AML-193 (cell line): ENCODE measurements around the gene CAMSAP1.

Source experiments
- DNase-seq, 2 experiments: peaks; one replicate each; lab custom pipeline; 2025; lab: John Stamatoyannopoulos, UW

Gene CAMSAP1

GRCh38 chr9:135840107-135840506 lies 67.2 kb downstream of the CAMSAP1 start:
- DNase-seq: no peak

- no peak for DNase-seq
Observed at GRCh38 chr9:135839516-135839915, 67.8 kb downstream of the CAMSAP1 start.

GRCh38 chr9:135835131-135835530 lies 72.2 kb downstream of the CAMSAP1 start:
- DNase-seq: no peak

GRCh38 chr9:135833864-135834263 lies 73.5 kb downstream of the CAMSAP1 start:
- no peak for DNase-seq

GRCh38 chr9:135830496-135830895 lies 76.8 kb downstream of the CAMSAP1 start:
- no peak for DNase-seq

- no peak for DNase-seq
Observed at GRCh38 chr9:135828656-135829055, 78.7 kb downstream of the CAMSAP1 start.

GRCh38 chr9:135827866-135828580 lies 79.3 kb downstream of the CAMSAP1 start:
- no peak for DNase-seq

- DNase-seq: no peak
Observed at GRCh38 chr9:135827301-135827700, 80.0 kb downstream of the CAMSAP1 start.

GRCh38 chr9:135826188-135826545 lies 81.2 kb downstream of the CAMSAP1 start:
- no peak for DNase-seq

GRCh38 chr9:135825435-135826187 lies 81.7 kb downstream of the CAMSAP1 start:
- DNase-seq: no peak

GRCh38 chr9:135823036-135823435 lies 84.3 kb downstream of the CAMSAP1 start:
- DNase-seq: no peak

- DNase-seq: no peak
Observed at GRCh38 chr9:135822374-135822755, 85.0 kb downstream of the CAMSAP1 start.

- no peak for DNase-seq
Observed at GRCh38 chr9:135821733-135822373, 85.5 kb downstream of the CAMSAP1 start.

GRCh38 chr9:135821116-135821515 lies 86.2 kb downstream of the CAMSAP1 start:
- no peak for DNase-seq

- DNase-seq: no peak
Observed at GRCh38 chr9:135820661-135821060, 86.7 kb downstream of the CAMSAP1 start.

GRCh38 chr9:135819905-135820304 lies 87.4 kb downstream of the CAMSAP1 start:
- DNase-seq: no peak

GRCh38 chr9:135818718-135819475 lies 88.4 kb downstream of the CAMSAP1 start:
- DNase-seq: no peak

- DNase-seq: no peak
Observed at GRCh38 chr9:135817951-135818717, 89.2 kb downstream of the CAMSAP1 start.

GRCh38 chr9:135816651-135816970 lies 90.7 kb downstream of the CAMSAP1 start:
- DNase-seq: no peak

- no peak for DNase-seq
Observed at GRCh38 chr9:135815830-135816650, 91.3 kb downstream of the CAMSAP1 start.

GRCh38 chr9:135815413-135815812 lies 91.9 kb downstream of the CAMSAP1 start:
- no peak for DNase-seq
